SW 1271 (cell line): ENCODE measurements around the gene MDM1.

Experiments
- DNase-seq, 2 experiments: peaks; one replicate each; lab custom pipeline; 2025; lab: John Stamatoyannopoulos, UW

Gene MDM1

GRCh38 chr12:68321140-68321539, 11.0 kb downstream of the MDM1 start:
- no peak for DNase-seq

GRCh38 chr12:68319988-68320623, 12.1 kb downstream of the MDM1 start:
- no peak for DNase-seq

- DNase-seq = peak in 1 of 2 experiments; percentile 39
Observed at GRCh38 chr12:68317047-68317667, 15.0 kb downstream of the MDM1 start.

- DNase-seq = peak; percentile 7 to 60
Observed at GRCh38 chr12:68310370-68310769, 21.8 kb downstream of the MDM1 start.

- no peak for DNase-seq
Observed at GRCh38 chr12:68306564-68306963, 25.6 kb downstream of the MDM1 start.

- no peak for DNase-seq
Observed at GRCh38 chr12:68305278-68305677, 26.9 kb downstream of the MDM1 start.

- no peak for DNase-seq
Observed at GRCh38 chr12:68304626-68305025, 27.5 kb downstream of the MDM1 start.

GRCh38 chr12:68303850-68304249, 28.3 kb downstream of the MDM1 start:
- DNase-seq = no peak

GRCh38 chr12:68297929-68298328, 34.2 kb downstream of the MDM1 start:
- no peak for DNase-seq

GRCh38 chr12:68294251-68294650, 37.9 kb downstream of the MDM1 start:
- no peak for DNase-seq

- DNase-seq = no peak
Observed at GRCh38 chr12:68293347-68293746, 38.8 kb downstream of the MDM1 start.

- DNase-seq = no peak
Observed at GRCh38 chr12:68292151-68292943, 39.8 kb downstream of the MDM1 start.

- no peak for DNase-seq
Observed at GRCh38 chr12:68291396-68292036, 40.6 kb downstream of the MDM1 start.

- no peak for DNase-seq
Observed at GRCh38 chr12:68290126-68290525, 42.0 kb downstream of the MDM1 start.

GRCh38 chr12:68287106-68287505, 45.1 kb downstream of the MDM1 start:
- DNase-seq = no peak

GRCh38 chr12:68286396-68286795, 45.8 kb downstream of the MDM1 start:
- no peak for DNase-seq

GRCh38 chr12:68285541-68285940, 46.6 kb downstream of the MDM1 start:
- no peak for DNase-seq

GRCh38 chr12:68281322-68282077, 50.7 kb downstream of the MDM1 start:
- DNase-seq = no peak

- DNase-seq = no peak
Observed at GRCh38 chr12:68280240-68280639, 51.9 kb downstream of the MDM1 start.

GRCh38 chr12:68279227-68280054, 52.7 kb downstream of the MDM1 start:
- no peak for DNase-seq

- no peak for DNase-seq
Observed at GRCh38 chr12:68276402-68276930, 55.7 kb downstream of the MDM1 start.
